ENCODE data around the gene MYADM. TPM values are rescaled to one million over a fixed set of nuclear protein-coding genes. Genes with fewer than 3 reads are reported as not detected.
A peak's percentile ranks its signal among the peaks of the same experiment; 100 is the strongest.

The MYADM gene
- total and polyA plus RNA-seq, 2 of the 13 experiments (the other 11 are each of a cell fraction or from before 2014, with no cell fraction given), result 19.9 to 38.1 TPM

DNA sequence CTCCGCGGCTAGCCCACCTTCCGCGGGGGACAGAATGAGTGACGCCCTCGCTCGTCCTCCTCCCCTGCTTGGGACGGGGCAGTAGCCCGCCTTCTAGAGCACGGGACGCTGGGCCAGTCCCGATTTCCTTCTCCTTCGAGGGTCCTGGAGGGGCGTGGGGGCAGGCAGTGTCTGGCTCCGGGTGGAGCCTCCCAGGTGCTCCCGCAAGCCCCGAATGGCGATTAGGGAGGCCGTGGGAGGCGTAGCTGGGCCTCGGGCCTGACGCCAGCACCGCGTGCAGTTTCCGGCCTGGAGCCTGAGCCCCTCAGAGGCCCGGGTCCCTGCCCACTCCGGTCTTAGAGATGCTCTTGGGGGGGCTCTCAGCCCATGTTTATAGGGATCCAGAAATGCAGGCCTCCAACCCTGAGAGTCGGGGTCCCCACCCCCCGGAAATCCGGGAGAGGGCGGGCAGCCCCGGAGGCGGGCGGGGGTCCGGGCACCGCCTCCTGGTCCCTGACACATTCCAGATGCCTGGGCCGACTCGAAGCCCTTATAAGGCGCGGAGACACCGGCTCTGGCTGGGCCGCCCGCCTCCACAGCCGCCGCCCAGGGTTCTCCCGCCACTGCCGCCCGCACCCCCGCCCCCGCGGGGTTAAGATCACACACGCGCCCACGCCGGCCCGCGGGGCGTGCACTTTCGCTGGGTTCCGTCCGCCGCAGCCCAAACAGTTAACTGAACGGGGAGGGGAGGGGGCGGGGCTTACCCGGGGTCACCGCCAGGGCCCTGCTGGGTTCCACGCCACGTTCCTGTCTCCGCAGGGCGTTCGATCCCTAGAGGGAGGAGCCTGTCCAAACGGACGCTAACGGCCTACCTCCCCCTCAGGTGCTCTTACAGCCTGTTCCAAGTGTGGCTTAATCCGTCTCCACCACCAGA, 1.5 kb downstream of the MYADM start (continued):
- TF ChIP-seq, protein P1, sequence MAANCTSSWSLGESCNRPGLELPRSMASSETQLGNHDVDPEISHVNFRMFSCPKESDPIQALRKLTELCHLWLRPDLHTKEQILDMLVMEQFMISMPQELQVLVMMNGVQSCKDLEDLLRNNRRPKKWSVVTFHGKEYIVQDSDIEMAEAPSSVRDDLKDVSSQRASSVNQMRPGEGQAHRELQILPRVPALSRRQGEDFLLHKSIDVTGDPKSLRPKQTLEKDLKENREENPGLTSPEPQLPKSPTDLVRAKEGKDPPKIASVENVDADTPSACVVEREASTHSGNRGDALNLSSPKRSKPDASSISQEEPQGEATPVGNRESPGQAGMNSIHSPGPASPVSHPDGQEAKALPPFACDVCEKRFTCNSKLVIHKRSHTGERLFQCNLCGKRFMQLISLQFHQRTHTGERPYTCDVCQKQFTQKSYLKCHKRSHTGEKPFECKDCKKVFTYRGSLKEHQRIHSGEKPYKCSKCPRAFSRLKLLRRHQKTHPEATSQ (CRISPR knock-in tag; IDR thresholded peaks at IDR 0.05; ENCODE audit: borderline replicate concordance), result 0 out of 2 replicates have a peak, but pooled peaks have one; percentile 52
- TF ChIP-seq, protein P2, sequence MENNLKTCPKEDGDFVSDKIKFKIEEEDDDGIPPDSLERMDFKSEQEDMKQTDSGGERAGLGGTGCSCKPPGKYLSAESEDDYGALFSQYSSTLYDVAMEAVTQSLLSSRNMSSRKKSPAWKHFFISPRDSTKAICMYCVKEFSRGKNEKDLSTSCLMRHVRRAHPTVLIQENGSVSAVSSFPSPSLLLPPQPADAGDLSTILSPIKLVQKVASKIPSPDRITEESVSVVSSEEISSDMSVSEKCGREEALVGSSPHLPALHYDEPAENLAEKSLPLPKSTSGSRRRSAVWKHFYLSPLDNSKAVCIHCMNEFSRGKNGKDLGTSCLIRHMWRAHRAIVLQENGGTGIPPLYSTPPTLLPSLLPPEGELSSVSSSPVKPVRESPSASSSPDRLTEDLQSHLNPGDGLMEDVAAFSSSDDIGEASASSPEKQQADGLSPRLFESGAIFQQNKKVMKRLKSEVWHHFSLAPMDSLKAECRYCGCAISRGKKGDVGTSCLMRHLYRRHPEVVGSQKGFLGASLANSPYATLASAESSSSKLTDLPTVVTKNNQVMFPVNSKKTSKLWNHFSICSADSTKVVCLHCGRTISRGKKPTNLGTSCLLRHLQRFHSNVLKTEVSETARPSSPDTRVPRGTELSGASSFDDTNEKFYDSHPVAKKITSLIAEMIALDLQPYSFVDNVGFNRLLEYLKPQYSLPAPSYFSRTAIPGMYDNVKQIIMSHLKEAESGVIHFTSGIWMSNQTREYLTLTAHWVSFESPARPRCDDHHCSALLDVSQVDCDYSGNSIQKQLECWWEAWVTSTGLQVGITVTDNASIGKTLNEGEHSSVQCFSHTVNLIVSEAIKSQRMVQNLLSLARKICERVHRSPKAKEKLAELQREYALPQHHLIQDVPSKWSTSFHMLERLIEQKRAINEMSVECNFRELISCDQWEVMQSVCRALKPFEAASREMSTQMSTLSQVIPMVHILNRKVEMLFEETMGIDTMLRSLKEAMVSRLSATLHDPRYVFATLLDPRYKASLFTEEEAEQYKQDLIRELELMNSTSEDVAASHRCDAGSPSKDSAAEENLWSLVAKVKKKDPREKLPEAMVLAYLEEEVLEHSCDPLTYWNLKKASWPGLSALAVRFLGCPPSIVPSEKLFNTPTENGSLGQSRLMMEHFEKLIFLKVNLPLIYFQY (CRISPR knock-in tag; IDR thresholded peaks at IDR 0.05; ENCODE audit: borderline replicate concordance), result 0 out of 2 replicates have a peak, but pooled peaks have one; percentile 33
- TF ChIP-seq TEAD3 (CRISPR knock-in tag; optimal IDR thresholded peaks at IDR 0.05; ENCODE audit: borderline replicate concordance) (peak; percentile 15), HNRNPUL1 (IDR thresholded peaks at IDR 0.05; ENCODE audit: low read depth, low read length) (0 out of 2 replicates have a peak, but pooled peaks have one; percentile 55), ZNF337 (CRISPR knock-in tag; IDR thresholded peaks at IDR 0.05; ENCODE audit: borderline replicate concordance, low read depth) (no peak), HMGA1 (CRISPR knock-in tag; conservative IDR thresholded peaks at IDR 0.05) (no peak), SP5 (CRISPR knock-in tag; IDR thresholded peaks at IDR 0.05; ENCODE audit: borderline replicate concordance, low read depth) (peak; percentile 63; the same call in 1 of the 2 replicates), ZNF614 (CRISPR knock-in tag; IDR thresholded peaks at IDR 0.05; ENCODE audit: borderline replicate concordance) (no peak), SAFB2 (CRISPR knock-in tag; IDR thresholded peaks at IDR 0.05; ENCODE audit: borderline replicate concordance, low read depth) (peak; percentile 57; the same call in 1 of the 2 replicates), CEBPB (IDR thresholded peaks at IDR 0.05; ENCODE audit: borderline replicate concordance, low read depth, low read length) (no peak), FOXP1 (IDR thresholded peaks at IDR 0.05) (no peak), FOXP1 (CRISPR knock-in tag; IDR thresholded peaks at IDR 0.05) (no peak), XBP1 (CRISPR knock-in tag; IDR thresholded peaks at IDR 0.05) (0 out of 2 replicates have a peak, but pooled peaks have one; percentile 19)
- TF ChIP-seq, protein P3, sequence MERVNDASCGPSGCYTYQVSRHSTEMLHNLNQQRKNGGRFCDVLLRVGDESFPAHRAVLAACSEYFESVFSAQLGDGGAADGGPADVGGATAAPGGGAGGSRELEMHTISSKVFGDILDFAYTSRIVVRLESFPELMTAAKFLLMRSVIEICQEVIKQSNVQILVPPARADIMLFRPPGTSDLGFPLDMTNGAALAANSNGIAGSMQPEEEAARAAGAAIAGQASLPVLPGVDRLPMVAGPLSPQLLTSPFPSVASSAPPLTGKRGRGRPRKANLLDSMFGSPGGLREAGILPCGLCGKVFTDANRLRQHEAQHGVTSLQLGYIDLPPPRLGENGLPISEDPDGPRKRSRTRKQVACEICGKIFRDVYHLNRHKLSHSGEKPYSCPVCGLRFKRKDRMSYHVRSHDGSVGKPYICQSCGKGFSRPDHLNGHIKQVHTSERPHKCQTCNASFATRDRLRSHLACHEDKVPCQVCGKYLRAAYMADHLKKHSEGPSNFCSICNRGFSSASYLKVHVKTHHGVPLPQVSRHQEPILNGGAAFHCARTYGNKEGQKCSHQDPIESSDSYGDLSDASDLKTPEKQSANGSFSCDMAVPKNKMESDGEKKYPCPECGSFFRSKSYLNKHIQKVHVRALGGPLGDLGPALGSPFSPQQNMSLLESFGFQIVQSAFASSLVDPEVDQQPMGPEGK (CRISPR knock-in tag; IDR thresholded peaks at IDR 0.05), result peak; percentile 83
- TF ChIP-seq, protein P4, sequence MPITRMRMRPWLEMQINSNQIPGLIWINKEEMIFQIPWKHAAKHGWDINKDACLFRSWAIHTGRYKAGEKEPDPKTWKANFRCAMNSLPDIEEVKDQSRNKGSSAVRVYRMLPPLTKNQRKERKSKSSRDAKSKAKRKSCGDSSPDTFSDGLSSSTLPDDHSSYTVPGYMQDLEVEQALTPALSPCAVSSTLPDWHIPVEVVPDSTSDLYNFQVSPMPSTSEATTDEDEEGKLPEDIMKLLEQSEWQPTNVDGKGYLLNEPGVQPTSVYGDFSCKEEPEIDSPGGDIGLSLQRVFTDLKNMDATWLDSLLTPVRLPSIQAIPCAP (CRISPR knock-in tag; IDR thresholded peaks at IDR 0.05; ENCODE audit: low read depth), result 0 out of 2 replicates have a peak, but pooled peaks have one; percentile 34
- TF ChIP-seq, protein P5, sequence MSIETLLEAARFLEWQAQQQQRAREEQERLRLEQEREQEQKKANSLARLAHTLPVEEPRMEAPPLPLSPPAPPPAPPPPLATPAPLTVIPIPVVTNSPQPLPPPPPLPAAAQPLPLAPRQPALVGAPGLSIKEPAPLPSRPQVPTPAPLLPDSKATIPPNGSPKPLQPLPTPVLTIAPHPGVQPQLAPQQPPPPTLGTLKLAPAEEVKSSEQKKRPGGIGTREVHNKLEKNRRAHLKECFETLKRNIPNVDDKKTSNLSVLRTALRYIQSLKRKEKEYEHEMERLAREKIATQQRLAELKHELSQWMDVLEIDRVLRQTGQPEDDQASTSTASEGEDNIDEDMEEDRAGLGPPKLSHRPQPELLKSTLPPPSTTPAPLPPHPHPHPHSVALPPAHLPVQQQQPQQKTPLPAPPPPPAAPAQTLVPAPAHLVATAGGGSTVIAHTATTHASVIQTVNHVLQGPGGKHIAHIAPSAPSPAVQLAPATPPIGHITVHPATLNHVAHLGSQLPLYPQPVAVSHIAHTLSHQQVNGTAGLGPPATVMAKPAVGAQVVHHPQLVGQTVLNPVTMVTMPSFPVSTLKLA (IDR thresholded peaks at IDR 0.05), result peak; percentile 2; the same call in 1 of the 2 replicates

All from HepG2 (cell line).